GM19467 (cell line): ENCODE results near the gene ELF3.
"Not testable (repeated sequence)": the region's sequence is repeated elsewhere in the genome, so short reads cannot be mapped to it uniquely, and the experiment has no call there.

ENCODE experiments used
- ATAC-seq: cut with Tn5 transposase; IDR thresholded peaks from one replicate; pipeline ENCODE4 v1.9.1; 2021; ENCODE audit warnings: mild to moderate bottlenecking, moderate library complexity; ENCODE audit not compliant: unreplicated experiment

Gene ELF3

DNA sequence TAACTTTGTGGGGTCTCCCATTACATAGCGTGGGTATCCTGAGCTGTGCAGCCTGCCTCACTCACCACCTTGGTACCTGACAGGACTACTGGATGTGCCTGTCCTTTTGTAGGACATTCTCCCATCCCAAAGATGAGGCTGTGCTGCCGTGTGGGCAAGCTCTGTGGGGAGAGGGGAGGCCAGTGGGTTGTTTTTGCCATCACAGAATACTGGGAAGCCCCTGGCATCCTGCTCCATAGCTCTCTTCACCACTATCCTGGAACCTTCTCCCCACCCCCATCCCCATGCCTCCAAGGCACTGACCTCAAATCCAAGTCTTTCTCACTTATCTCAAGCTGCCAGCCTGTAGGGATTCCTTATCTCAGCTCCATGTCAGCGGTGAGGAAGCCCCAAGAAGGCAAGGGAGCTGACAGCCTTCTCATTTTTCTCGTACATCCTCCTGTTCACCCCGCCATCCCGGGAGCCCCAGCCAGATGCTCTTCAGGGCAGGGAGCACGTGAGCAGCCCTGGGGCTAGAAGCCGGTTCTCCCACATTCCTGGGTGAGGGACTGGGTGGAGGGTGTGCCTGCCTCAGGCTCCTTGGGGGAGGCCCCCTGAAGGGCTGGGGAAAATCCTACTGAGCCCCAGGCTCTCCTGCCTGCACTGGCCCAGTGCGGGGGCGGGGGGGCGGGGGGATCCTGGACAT, 2.4 kb upstream of the ELF3 start:
- ATAC-seq = no peak

DNA sequence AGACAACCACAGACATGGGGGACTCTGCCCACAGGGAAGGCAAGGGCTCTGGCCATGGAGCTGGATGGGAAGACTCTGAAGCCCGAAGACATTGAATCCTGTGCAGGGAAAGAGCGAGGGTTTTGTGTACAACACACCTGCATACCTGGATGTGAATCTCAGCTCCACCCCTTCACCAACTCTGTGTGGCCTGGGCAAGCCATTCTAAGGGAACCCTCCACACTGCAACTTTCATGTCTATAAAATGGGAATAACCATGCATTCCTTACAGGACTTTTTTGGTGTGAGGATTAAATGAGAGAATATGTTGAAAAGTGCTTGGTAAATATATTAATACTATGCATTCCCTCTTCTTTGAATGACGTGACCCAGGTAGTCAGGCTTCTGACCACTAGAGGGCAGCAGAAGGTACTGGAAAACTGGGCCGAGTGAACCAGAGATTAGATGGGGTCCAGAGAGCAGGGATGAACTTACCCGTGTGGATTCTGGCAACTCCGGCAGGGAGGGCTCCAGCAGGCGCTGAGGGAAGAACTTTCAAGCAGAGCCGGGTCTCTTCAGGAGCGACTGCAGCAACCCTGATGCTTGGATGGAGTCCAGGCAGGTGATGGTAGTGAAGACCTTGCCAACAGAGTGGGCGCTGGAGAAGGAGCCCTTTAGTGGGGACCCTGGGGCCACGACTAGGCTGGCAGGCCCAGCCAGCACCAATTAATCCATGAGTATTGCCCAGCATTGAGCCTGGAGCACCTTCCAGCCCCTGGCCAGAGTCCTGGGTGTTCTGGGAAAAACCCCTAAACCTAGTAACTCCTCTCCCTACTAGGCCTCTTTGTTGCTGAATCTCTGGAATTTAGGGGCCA, 834 bp upstream of the ELF3 start:
- ATAC-seq = no peak

DNA sequence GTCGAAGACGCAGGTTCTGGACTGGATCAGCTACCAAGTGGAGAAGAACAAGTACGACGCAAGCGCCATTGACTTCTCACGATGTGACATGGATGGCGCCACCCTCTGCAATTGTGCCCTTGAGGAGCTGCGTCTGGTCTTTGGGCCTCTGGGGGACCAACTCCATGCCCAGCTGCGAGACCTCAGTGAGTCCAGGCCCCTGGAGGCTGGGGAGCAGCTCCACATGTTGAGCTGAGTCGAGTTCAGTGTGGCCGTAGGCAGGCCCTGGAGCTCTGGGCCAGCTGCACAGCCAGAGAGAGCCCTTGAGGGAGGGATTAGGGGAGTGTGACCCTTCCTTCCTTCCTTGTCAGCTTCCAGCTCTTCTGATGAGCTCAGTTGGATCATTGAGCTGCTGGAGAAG, 1.6 kb downstream of the ELF3 start:
- ATAC-seq = no peak

DNA sequence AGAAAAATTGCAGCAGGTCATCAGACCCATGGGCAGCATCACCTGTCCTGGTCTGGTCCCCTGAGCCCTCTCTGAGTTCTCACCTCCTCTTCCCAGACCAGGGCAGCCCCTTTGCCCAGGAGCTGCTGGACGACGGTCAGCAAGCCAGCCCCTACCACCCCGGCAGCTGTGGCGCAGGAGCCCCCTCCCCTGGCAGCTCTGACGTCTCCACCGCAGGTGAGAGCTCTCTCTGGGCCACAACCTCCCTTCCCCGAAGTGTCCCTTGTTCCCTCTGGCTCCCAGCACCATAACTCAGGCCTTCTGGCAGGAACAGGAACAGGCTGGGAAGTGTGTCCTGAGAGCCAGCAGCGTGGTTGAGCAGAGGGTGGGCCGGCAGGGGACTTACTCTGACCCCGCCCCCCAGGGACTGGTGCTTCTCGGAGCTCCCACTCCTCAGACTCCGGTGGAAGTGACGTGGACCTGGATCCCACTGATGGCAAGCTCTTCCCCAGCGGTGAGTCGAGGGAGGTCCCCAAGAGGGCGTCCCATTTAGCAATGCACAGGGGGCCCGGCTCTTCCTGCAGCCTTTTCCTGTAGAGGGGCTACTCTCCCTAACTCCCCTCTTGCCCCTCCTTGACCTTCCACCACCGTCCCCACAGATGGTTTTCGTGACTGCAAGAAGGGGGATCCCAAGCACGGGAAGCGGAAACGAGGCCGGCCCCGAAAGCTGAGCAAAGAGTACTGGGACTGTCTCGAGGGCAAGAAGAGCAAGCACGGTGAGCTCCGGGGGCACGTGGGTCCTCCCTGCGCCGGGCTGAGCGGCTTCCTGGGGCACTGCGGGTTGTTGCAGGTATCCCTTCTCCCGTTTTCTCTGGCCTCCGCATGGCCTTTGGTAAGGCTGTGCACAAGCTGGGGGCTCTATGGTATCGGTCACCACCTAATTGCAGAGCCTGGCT, 2.4 kb downstream of the ELF3 start:
- ATAC-seq = no peak

DNA sequence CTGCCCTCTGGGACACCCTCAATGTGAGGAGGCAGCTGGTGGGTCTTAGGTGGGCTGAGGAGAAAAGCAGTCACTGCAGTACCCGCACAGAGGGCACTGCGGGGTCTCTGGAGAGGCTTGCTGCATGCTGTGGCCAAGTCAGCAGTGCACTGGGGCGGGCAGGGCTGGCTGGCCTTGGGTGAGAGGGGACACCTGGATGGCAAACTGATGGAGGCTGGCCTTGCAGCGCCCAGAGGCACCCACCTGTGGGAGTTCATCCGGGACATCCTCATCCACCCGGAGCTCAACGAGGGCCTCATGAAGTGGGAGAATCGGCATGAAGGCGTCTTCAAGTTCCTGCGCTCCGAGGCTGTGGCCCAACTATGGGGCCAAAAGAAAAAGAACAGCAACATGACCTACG, 3.2 kb downstream of the ELF3 start:
- ATAC-seq = no peak

DNA sequence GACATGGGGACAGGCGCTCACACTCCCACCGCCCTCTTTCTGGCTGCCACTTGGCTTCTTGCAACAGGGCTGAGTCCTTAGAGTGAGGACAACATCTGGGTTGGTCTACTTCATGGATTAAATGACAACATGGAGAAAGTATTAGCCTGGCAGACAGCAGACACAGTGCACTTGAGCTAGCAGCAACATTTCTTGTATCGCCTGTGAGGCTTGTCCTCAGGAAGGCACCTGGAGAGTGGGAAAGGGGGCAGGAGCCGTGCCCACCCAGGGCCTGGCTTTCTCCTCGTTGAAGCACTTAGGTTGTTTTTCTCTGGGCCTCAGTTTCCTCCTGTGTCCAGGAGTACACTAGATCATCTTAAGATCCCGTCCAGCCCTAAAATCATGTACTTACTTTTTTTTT, 3.7 kb downstream of the ELF3 start:
- ATAC-seq = no peak

DNA sequence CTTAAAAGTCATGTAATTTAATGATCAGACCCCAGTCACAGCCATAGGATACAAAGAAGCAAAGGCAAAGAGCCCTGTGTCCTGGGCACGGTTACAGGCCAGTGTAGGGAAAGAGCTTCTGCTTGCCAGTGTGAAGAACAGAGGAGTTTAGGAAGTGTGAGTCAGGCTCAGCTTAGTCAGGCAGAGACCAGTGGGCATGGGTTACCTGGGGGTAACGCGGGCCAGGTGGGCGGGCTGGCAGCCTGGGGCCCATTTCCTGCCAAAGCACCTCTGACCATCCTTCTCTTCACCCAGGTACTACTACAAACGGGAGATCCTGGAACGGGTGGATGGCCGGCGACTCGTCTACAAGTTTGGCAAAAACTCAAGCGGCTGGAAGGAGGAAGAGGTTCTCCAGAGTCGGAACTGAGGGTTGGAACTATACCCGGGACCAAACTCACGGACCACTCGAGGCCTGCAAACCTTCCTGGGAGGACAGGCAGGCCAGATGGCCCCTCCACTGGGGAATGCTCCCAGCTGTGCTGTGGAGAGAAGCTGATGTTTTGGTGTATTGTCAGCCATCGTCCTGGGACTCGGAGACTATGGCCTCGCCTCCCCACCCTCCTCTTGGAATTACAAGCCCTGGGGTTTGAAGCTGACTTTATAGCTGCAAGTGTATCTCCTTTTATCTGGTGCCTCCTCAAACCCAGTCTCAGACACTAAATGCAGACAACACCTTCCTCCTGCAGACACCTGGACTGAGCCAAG, 4.7 kb downstream of the ELF3 start:
- ATAC-seq = no peak

DNA sequence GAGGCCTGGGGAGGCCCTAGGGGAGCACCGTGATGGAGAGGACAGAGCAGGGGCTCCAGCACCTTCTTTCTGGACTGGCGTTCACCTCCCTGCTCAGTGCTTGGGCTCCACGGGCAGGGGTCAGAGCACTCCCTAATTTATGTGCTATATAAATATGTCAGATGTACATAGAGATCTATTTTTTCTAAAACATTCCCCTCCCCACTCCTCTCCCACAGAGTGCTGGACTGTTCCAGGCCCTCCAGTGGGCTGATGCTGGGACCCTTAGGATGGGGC, 5.2 kb downstream of the ELF3 start:
- ATAC-seq = no peak

DNA sequence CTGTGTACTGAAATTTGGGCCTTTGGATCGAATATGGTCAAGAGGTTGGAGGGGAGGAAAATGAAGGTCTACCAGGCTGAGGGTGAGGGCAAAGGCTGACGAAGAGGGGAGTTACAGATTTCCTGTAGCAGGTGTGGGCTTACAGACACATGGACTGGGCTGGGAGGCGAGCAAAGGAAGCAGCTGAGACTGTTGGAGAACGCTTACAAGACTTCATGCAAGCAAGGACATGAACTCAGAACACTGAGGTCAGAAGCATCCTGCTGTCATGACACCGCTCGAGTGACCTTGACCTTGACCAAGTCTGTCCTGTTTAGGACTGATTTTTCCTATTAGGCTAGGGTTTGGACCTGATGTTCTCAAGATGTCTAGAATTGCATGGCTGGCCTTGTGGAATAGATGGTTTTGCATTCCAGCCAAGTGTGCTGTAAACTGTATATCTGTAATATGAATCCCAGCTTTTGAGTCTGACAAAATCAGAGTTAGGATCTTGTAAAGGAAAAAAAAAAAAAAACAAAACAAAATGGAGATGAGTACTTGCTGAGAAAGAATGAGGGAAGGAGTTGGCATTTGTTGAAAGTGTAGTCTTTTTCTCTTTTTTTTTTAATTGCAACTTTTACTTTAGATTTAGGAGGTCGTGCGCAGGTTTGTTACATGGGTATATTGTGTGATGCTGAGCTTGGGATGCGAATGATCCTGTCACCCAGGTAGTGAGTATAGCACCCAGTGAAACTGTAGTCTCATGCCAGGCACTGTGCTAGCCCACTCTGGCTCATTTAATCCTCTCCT, 5.8 kb downstream of the ELF3 start:
- no peak for ATAC-seq

DNA sequence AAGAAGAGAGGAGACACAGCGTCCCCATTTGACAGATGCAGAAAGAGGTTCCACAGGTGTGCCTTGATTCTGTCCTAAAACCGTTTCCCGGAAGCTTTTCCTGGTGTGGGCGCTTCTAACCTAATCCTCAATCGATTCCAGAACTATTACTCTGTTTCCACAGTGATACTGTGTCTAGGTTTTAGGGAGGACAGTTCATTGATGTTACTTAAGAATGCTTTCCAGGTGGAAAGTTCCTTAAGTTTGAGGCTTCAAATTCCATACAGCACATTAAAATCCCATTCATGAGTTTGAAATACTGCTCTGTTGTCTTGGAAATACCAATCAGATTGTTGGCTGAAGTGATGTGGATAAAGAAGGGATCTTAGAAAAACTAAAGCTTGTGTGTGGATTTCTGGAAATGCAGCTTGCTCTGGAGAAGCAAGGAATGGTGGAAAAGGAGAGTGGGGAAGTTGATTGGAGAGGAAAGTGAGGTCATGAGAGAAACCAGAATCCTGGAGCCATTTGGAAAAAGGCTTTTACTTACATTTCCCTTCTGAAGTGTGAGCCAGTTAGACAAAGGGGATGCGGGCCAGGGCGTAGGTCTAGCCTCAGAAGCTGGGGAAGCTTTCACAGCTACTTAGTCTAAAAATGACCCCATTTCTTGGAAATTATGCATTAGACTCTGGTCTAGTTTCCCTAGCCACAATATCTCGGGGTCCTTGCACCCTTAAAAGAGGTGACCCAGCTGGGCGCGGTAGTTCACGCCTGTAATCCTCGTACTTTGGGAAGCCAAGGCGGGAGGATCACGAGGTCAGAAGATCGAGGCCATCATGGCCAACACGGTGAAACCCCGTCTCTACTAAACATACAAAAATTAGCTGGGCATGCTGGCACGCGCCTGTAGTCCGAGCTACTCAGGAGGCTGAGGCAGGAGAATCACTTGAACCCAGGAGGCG, 6.7 kb downstream of the ELF3 start:
- no peak for ATAC-seq

DNA sequence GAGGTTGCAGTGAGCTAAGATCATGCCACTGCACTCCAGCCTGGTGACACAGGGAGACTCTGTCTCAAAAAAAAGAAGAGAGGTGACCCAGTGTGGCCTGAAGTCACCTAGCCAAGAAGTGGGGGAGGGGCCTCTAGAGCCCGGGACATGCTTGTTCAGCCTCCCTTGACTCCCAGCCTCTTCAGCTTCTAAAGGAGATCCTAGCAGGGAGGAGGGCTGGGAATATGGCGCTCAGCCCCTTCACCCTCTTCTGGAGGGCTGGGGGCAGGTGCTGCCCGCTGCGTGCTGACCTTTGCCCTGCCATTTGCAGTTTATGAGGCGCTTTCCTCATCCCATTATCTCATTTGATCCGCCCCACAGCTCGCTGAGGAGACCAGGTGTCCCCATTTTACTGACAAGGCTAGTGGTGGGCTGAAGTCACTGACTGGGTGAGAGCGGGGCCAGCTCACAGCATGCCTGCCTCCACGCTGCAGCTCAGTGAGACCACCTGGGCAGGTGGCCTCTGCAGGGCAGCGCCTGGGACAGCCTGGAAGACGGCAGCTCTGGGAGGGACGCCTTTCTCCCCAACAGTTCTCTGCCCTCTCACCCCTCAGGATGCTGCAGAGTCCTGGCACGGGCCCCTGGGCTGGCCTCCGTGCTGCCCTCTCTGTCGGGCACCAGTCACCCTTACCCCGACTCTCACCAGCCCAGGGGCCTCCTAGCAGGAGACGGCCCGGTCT, 7.5 kb downstream of the ELF3 start:
- no peak for ATAC-seq

DNA sequence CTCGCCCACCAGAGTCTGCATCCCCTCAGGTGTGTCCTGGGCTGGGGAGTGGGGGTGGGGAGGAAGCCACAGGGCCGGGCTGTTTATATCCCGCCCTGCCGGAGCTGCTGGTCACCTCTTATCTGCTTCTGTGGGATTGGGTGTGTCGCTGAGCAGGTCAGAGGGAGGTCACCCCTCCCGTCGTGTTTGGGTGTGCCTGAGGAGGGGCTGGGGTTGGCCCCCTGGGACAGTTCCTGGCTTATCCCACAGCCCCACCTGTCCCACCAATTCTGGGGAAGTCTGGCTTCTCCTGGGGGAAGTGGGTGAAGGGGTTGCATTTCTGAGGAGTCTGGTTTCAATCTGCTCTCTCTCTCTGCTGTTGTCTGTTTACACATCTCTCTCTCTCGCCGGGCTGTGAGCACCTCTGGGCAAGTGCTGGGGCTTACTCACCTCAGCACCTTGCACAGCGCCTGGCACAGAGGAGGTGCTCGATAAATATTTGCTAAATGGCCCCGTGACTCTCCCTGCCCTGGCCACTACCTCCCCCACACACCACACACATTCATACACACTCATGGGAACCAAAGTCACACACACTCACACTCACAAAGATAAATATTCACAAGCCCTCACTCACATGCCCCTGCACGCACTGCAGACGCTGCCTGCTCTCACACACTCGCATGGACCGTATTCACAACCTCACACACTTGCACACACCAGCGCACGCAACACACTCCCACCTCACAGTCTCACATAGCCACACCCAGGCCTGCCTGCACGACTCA, 8.3 kb downstream of the ELF3 start:
- ATAC-seq = no peak

DNA sequence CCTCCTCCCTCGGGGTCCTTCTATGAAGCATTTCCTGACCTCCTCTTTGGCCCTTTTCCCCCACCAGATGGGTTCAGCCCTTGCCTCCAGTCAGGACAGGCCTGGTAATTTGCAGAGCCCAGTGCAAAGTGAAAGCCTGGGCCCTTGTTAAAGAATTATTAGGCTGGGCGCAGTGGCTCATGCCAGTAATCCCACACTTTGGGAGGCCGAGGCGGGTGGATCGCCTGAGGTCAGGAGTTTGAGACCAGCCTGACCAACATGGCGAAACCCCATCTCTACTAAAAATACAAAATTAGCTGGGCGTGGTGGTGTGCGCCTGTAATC, 8.8 kb downstream of the ELF3 start:
- ATAC-seq = not testable (repeated sequence)

DNA sequence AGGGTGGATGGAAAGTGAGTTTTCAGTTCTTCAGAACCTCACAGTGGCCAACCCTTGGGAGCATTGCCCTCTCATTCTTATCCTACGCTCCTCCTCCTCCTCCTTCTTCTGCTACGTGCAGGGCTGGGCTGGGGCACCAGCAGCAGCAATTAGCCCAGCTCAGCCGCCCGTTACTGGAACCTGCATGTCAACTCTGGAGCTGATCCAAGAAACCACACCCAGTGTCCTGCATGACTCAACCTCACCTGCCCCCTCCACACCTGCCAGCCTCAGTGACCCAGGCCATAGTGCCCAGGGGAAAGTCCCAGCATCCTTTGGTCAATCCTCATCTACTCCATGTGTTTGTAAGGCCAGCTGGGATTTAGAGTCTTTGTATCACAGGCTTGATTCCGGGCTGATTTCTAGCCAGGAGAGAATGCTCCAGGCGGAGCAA, 12.6 kb downstream of the ELF3 start:
- no peak for ATAC-seq

DNA sequence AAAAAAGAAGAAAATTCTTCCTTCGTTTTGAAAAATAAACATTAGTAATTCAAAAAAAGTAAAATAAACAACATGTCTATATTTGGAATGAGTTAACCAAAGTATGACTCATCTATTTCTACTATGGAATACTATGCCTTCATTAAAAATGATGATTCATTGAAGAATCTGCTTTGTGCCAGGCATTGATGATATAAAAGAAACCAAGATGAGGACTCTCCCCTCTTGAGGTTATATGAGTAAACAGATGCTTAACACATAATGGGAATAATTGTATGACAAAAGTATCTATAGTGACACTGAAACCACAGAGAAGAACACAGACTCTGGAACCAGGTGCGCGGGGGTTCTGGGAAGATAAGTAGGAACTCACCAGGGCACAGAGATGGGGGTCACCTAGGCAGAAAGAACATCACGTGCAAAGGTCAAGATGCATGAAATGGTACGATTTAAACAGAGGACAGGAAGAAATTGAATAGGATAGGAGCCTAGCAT, 18.8 kb downstream of the ELF3 start:
- no peak for ATAC-seq

DNA sequence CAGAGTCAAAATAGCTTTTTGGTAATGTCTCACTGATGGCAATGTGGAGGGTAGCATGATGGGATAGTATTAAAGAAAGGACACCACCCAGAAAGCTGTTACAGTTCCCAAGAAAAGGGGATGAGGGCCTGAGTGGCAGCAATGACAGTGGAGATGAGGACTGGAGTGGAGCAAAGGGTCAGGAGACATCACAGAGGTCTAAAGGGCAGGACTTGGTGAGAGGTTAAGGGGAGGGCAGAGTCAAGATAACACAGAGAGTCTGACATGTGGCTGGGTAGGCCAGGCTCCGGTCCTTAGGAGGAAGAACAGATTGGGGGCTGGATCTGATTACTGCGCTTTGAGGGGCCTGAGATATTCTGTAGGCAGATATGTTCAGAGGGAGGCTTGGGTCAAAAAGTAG, 19.3 kb downstream of the ELF3 start:
- ATAC-seq = no peak

DNA sequence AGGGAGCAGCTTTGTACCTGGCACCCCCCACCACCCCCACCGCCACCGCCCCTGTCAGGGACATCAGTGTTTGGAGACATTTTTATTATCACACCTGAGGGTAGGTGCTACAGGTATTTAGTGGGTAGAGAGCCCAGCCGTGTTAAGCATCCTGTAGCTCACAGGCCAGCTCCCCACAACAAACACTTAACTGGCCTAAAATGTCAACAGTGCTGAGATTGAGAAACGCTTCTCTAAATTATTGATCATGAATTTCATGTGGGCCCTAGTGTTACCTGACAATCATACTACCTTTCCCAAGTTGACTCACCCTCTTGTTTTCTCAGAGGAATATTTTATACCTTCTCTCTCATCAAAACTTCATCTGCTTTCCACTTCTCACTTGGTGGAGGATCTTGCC, 21.4 kb downstream of the ELF3 start:
- no peak for ATAC-seq
